PC-9 (cell line): Measurements from ENCODE around the gene ULK1. TPM values are rescaled to one million over a fixed set of nuclear protein-coding genes. Genes with fewer than 3 reads are reported as not detected.

Source experiments
- BruUV-seq: library from RNA; stranded (reverse); fragments of 400-500 nt; replicated peaks from 2 replicates; lab custom pipeline; 2021; lab: Mats Ljungman, UMichigan
- CTCF ChIA-PET: fragments of 300-600 bp; sonication (Branson Sonifier 250); formaldehyde crosslinking; loops from one replicate; lab custom pipeline; 2022; ENCODE audit warnings: antibody characterized with exemption; lab: Charles Lee
- POLR2A ChIA-PET: fragments of 300-600 bp; sonication (Branson Sonifier 250); formaldehyde crosslinking; loops from one replicate; lab custom pipeline; 2022; ENCODE audit warnings: antibody characterized with exemption; ENCODE audit not compliant: unreplicated experiment; lab: Charles Lee
- DNase-seq, 2 experiments: peaks; one replicate each; pipeline versions ENCODE4 v3.0.0 to v3.0.0-alpha.2; 2015 to 2022; ENCODE audit warnings: mixed read lengths in 1 of 2
- H2AFZ ChIP-seq: fragments of 200-600 bp; sonication (generic); 2 replicates; pipeline ENCODE4 v1.8.1; 2017; ENCODE audit warnings: antibody characterized with exemption
- H3F3A ChIP-seq: fragments of 200-600 bp; sonication (generic); 2 replicates; pipeline ENCODE4 v1.8.1; 2017; ENCODE audit warnings: antibody characterized with exemption, mild to moderate bottlenecking, low read depth; ENCODE audit not compliant: insufficient read depth
- H3K27ac ChIP-seq: fragments of 200-600 bp; sonication (generic); 2 replicates; pipeline ENCODE4 v1.6.1; 2016; ENCODE audit warnings: mixed run types
- H3K27me3 ChIP-seq: fragments of 200-600 bp; sonication (generic); 2 replicates; pipeline ENCODE4 v1.6.1; 2016; ENCODE audit warnings: low read depth, mixed run types; ENCODE audit not compliant: insufficient read depth
- H3K36me3 ChIP-seq: fragments of 200-600 bp; sonication (generic); 2 replicates; pipeline ENCODE4 v1.6.1; 2016; ENCODE audit warnings: low read depth, mixed run types
- H3K4me1 ChIP-seq: fragments of 200-600 bp; sonication (generic); replicated peaks from 2 replicates; pipeline ENCODE4 v1.6.1; 2016; ENCODE audit warnings: mixed run types; ENCODE audit not compliant: insufficient read depth
- H3K4me2 ChIP-seq: fragments of 200-600 bp; sonication (generic); 2 replicates; pipeline ENCODE4 v1.6.1; 2017; ENCODE audit warnings: mixed run types
- H3K4me3 ChIP-seq: fragments of 200-600 bp; sonication (generic); 2 replicates; pipeline ENCODE4 v1.6.1; 2016; ENCODE audit warnings: mixed run types
- H3K79me2 ChIP-seq: fragments of 200-600 bp; sonication (generic); 2 replicates; pipeline ENCODE4 v1.6.1; 2017; ENCODE audit warnings: low read depth, mixed run types
- H3K9me2 ChIP-seq: fragments of 200-600 bp; sonication (generic); 2 replicates; pipeline ENCODE4 v1.8.1; 2017; ENCODE audit warnings: mild to moderate bottlenecking; ENCODE audit not compliant: insufficient read depth
- H3K9me3 ChIP-seq: fragments of 200-600 bp; sonication (generic); 2 replicates; pipeline ENCODE4 v1.8.1; 2016; ENCODE audit warnings: low read depth; ENCODE audit not compliant: insufficient read depth
- H4K20me1 ChIP-seq: fragments of 200-600 bp; sonication (generic); 2 replicates; pipeline ENCODE4 v1.8.1; 2017; ENCODE audit not compliant: insufficient read depth
- EZH2 ChIP-seq: fragments of 200-600 bp; sonication (generic); IDR thresholded peaks from 2 replicates; pipeline ENCODE4 v1.8.0; 2017; ENCODE audit warnings: antibody characterized with exemption, low read depth
- intact Hi-C: fragments of 100-400 bp; cut with micrococcal nuclease; formaldehyde crosslinking; loops from one replicate; pipeline ENCODE4 v1.10.0; 2022; ENCODE audit not compliant: unreplicated experiment
- total RNA-seq: library from RNA; stranded (reverse); gene quantifications from 2 replicates; pipeline ENCODE4 v1.2.3, GENCODE V29; 2021
- TF ChIP-seq, protein P1 (sequence below): fragments of 200-600 bp; sonication (generic); conservative IDR thresholded peaks from 2 replicates; pipeline ENCODE4 v1.6.1; 2017; ENCODE audit warnings: mixed run types, antibody characterized with exemption, mild to moderate bottlenecking, moderate library complexity

ULK1 gene
- total RNA-seq, 1 experiment from 2014 or later = 70.5 TPM

DNA sequence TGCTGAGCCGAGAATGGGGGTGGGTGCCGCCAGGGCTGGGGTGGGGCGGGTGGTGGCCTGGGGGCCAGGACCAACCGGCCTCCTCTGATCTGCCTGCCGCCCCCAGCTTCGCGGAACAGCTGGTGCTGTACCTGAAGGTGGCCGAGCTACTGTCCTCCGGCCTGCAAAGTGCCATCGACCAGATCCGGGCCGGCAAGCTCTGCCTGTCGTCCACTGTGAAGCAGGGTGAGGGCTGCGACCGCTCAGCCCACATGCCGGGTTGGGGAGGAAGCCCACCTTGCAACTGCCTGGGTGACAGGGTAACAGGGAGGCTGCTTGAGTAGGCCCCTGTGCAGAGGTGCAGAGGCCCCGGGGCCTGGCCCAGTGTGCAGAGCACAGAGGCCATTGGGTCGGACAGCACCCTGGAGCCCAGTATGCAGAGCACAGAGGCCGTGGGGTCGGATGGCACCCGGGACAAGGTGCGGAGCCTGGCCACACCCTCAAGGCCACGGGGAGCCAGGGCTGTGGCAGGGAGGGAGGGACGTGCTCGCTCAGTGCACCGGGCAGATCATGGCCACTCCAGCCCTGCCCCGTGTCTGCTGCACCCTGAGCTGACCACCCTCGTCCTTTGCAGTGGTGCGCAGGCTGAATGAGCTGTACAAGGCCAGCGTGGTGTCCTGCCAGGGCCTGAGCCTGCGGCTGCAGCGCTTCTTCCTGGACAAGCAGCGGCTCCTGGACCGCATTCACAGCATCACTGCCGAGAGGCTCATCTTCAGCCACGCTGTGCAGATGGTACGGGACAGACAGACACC, 25.1 kb downstream of the ULK1 start:
- Histone ChIP-seq H2AFZ (no peak overlapping the region), H3K4me1 (no peaks in the 10 kb centered on the region), H3K4me2 (no peak overlapping the region), H4K20me1 (peaks cover 8% of the 10 kb centered on the region; the same call in 1 of the 2 replicates), H3K79me2 (no peaks in the 10 kb centered on the region), H3F3A (peaks cover 10% of the 10 kb centered on the region; the same call in 1 of the 2 replicates), H3K36me3 (peaks cover 7% of the 10 kb centered on the region; the same call in 1 of the 2 replicates), H3K9me3 (no peaks in the 10 kb centered on the region), H3K9me2 (no peaks in the 10 kb centered on the region), H3K4me3 (no peak overlapping the region), H3K27ac (no peak overlapping the region), H3K27me3 (no peaks in the 10 kb centered on the region)
- ChIA-PET CTCF (no interaction called here), POLR2A (no interaction called here)
- no TSS peak for BruUV-seq
- no peak for DNase-seq
- TF ChIP-seq, protein P1, sequence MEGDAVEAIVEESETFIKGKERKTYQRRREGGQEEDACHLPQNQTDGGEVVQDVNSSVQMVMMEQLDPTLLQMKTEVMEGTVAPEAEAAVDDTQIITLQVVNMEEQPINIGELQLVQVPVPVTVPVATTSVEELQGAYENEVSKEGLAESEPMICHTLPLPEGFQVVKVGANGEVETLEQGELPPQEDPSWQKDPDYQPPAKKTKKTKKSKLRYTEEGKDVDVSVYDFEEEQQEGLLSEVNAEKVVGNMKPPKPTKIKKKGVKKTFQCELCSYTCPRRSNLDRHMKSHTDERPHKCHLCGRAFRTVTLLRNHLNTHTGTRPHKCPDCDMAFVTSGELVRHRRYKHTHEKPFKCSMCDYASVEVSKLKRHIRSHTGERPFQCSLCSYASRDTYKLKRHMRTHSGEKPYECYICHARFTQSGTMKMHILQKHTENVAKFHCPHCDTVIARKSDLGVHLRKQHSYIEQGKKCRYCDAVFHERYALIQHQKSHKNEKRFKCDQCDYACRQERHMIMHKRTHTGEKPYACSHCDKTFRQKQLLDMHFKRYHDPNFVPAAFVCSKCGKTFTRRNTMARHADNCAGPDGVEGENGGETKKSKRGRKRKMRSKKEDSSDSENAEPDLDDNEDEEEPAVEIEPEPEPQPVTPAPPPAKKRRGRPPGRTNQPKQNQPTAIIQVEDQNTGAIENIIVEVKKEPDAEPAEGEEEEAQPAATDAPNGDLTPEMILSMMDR = no peak
- TF ChIP-seq EZH2 = no peak
- intact Hi-C loops = no loop called here

DNA sequence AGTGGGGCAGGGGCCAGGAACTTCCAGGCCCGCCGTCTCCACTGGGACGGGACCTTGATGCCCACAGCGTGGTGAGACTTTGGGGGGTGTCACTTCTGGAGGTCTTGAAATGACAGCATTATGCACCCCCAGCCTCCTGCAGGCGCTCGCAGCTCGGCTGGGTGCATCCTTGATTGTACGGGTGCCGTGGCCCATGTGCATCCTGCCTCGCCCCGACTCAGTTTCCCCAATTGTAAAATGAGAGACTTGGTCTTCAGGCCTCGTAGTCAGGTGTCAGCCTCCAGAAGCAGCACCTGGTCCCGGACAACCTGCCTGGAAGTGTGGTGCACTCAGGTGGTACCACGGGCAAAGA, 25.7 kb downstream of the ULK1 start:
- Histone ChIP-seq H3K27ac (no peak overlapping the region), H3K4me3 (no peak overlapping the region), H3F3A (peaks cover 10% of the 10 kb centered on the region; the same call in 1 of the 2 replicates), H2AFZ (no peak overlapping the region), H3K4me1 (no peaks in the 10 kb centered on the region), H3K4me2 (no peak overlapping the region), H3K27me3 (no peaks in the 10 kb centered on the region), H3K79me2 (no peaks in the 10 kb centered on the region), H3K9me2 (no peaks in the 10 kb centered on the region), H4K20me1 (peaks cover 8% of the 10 kb centered on the region; the same call in 1 of the 2 replicates), H3K9me3 (no peaks in the 10 kb centered on the region), H3K36me3 (peaks cover 7% of the 10 kb centered on the region; the same call in 1 of the 2 replicates)
- no peak for TF ChIP-seq EZH2
- TF ChIP-seq, protein P1 = no peak
- DNase-seq = no peak
- ChIA-PET POLR2A (no interaction called here), CTCF (no interaction called here)
- BruUV-seq = no TSS peak
- intact Hi-C loops = no loop called here

DNA sequence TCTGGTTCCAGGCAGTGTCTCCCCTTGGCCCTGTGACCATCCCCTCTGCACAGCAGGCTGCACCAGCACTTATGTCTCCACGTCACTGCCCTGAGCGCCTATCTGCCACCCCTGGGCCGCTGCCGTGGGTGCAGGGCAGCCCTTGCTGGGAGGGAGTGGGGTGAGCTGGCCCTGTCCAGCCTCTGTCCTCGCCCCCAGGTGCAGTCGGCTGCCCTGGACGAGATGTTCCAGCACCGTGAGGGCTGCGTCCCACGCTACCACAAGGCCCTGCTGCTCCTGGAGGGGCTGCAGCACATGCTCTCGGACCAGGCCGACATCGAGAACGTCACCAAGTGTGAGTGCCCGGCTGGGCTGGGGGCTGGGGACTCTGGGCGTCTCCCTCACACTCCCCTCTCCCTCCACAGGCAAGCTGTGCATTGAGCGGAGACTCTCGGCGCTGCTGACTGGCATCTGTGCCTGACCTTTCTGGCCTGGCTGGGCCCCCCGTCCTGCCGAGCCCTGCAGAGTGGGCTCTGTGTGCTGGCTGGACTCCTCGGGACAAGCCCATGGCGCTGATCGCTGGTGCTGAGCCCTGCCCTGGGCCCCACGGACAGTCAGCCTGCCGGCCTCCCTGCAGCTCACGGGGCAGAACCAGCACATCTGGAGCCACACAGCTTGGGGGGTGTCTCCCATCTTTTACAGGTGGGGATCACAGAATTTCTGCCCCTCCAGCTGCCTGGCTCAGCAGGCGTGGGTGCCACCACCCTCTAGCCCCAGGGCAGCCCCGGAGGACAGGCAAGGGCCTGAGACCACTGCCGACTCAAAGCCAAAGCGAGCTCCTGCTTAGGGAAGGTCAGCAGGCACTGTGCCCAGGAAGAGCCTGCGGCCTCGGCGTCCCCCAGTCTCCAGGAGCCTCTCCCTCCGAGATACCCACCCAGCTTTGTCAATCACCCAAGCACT, 26.7 kb downstream of the ULK1 start:
- ChIA-PET POLR2A (no interaction called here), CTCF (no interaction called here)
- H3K36me3 ChIP-seq = peaks cover 7% of the 10 kb centered on the region; the same call in 1 of the 2 replicates
- peaks cover 10% of the 10 kb centered on the region; the same call in 1 of the 2 replicates for H3F3A ChIP-seq
- no peaks in the 10 kb centered on the region for H3K9me2 ChIP-seq
- no peak overlapping the region for H3K4me2 ChIP-seq
- no peak overlapping the region for H2AFZ ChIP-seq
- no peaks in the 10 kb centered on the region for H3K27me3 ChIP-seq
- H3K4me1 ChIP-seq = no peaks in the 10 kb centered on the region
- no peak for DNase-seq
- H3K79me2 ChIP-seq = no peaks in the 10 kb centered on the region
- H3K9me3 ChIP-seq = no peaks in the 10 kb centered on the region
- no TSS peak for BruUV-seq
- H3K27ac ChIP-seq = no peak overlapping the region
- TF ChIP-seq, protein P1 = no peak
- no peak for TF ChIP-seq EZH2
- H4K20me1 ChIP-seq = peaks cover 7% of the 10 kb centered on the region; the same call in 1 of the 2 replicates
- intact Hi-C loops = no loop called here
- no peak overlapping the region for H3K4me3 ChIP-seq
